CD4-positive, alpha-beta T cell treated with Interleukin-15 for 4 hours (primary cell): ENCODE results near the gene CDCP1.

Source experiments
- DNase-seq: peaks from one replicate; pipeline ENCODE4 v3.0.0-alpha.2; 2020; ENCODE audit warnings: low spot score

Gene CDCP1, protein sequence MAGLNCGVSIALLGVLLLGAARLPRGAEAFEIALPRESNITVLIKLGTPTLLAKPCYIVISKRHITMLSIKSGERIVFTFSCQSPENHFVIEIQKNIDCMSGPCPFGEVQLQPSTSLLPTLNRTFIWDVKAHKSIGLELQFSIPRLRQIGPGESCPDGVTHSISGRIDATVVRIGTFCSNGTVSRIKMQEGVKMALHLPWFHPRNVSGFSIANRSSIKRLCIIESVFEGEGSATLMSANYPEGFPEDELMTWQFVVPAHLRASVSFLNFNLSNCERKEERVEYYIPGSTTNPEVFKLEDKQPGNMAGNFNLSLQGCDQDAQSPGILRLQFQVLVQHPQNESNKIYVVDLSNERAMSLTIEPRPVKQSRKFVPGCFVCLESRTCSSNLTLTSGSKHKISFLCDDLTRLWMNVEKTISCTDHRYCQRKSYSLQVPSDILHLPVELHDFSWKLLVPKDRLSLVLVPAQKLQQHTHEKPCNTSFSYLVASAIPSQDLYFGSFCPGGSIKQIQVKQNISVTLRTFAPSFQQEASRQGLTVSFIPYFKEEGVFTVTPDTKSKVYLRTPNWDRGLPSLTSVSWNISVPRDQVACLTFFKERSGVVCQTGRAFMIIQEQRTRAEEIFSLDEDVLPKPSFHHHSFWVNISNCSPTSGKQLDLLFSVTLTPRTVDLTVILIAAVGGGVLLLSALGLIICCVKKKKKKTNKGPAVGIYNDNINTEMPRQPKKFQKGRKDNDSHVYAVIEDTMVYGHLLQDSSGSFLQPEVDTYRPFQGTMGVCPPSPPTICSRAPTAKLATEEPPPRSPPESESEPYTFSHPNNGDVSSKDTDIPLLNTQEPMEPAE

DNA sequence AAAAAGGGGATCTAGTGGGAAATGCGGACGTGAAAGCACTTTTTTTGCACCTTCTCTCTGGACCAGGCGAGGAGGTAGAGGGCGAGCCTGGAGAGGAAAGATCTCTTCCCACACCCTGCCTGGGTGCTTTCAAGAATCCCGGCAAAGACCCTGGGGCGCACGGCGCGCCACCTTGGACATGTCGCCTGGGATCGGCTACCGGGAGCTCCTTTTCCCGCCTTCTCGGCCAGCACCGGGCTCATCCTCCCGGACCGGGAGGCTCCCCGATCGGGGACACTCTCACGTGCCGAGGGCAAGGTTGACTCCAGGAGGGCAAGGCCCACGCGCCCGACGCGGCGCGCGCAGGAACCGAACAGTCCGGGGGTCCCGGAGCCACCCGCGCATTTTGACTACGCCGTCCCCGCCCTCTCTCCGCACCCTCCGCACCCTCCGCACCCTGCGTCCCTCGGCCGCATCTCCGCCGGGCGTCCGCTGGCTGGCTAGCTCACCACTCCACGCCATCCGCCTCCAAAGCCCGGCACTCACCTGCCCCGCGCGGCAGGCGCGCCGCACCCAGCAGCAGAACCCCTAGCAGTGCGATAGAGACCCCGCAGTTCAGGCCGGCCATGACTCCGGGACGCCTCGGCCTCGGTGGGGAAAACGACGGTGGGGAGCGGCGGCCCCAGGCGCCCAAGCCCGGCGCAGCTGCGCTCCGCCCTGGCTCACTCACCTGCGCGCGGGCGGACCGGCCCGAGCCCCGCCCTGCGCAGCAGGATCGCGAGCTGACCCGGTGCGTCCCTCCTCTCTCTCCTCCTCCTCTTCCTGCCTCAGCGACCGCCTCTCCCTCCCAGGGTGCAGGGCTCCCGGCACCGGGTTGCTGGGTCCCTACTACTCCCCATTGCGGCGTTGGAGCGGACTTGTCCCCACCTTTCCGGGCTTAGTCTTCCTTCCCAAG lies at the start of gene CDCP1:
Gene CDCP1 (minus strand): TSS at position 698 of the 934 bp plus-strand sequence. CDS start 91 bp downstream, at position 607.
- no peak for DNase-seq

DNA sequence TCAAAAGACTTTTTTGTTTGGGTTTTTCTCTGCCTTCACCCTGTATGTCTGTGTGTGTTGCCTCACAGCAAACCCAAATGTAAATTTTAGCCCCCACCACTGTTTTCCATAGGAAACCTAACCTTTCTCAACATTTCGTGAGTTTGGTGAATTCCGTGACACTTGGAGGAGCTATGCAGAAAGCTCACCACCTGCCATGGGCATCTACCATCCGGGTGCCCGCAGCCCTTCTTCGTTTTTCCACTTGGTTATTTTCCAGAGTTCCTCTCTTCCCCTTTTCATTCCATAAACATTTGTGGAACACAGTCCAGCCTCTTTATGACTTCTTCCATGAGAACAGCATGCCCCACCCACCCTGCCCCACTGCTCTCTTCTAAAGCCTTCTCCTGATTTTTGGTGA lies 48.6 kb upstream of the CDCP1 start:
- no peak for DNase-seq

DNA sequence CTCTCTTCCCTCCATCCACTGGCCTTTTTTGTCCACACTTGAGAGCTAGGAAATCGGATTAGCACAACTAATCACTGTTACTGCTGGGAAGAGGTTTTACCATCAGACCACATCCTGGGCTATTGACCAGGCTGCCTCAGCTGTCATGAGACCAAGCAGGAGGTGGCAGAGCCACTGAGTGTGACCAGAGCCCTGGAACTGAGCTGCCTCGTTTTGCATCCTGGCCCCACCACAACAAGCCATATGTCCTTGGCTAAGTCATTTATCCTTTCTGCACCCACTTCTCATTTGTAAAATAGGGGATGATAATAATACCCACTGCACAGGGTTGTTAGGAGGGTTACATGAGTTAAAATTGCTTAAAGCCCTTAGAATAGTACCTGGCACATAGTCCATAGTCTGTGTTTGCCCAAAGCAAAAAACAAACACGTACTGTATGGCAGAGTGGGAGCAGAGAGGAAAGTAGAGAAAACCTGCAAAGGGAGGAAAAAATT lies 45.8 kb upstream of the CDCP1 start:
- no peak for DNase-seq

DNA sequence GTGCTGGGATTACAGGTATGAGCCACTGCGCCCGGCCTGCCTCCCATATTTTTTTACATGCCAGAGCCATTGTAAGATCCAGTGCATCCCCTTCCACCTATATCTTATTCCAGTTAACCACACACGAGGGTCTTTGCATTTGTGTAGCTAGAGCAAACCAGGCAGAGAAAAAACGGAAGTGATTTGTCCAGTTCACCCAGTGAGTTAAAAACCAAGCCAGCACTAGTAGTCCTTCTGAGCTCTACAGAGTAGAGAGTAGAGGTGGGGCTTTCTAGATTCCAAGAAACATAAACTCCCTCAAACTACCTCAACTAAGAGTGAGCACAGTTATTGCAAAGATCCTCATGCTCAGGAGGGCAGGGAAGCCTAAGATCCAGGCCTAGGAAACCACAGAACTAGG lies 45.2 kb upstream of the CDCP1 start:
- DNase-seq: no peak

DNA sequence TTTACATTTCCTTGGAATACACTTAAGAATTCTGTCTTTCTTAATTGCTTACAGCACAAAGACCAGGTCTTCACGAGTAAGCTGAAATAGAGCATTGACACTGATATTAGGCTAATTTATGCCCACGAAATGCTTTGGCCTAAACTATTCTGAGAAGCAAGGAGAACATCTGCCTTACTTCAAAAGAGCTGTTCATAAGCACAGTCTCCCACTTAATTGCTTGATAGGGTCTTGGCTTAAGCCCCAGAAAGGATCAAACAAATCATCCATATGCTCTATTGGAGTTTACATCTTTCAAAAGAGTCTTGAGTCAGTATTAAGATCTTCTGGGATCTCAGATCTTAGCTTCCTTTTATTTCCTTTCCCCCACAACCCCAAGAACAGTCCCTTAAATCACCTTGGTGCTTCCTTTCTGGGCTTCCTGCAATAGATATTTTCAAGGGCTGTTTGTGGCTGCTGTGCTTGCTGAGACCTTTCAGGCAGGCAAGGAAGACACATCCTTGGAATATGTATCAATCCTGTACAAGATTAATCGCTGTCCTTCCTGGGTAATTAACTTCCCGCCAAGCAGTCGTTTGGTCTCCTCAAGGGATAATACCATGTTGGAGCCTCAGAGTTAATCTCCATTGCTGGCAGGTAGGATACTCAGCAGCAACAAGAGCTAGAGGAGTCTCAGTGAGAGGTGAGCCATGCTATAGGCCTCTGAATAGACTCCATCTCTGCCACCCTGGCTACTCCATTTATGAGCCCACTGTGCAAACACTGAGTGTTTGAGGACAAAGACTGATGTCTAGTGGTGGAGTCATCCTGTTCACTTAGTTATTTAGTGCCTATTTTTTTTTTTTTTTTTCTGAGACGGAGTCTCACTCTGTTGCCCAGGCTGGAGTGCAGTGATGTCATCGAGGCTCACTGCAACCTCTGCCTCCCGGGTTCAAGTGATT lies 42.8 kb upstream of the CDCP1 start:
- no peak for DNase-seq

DNA sequence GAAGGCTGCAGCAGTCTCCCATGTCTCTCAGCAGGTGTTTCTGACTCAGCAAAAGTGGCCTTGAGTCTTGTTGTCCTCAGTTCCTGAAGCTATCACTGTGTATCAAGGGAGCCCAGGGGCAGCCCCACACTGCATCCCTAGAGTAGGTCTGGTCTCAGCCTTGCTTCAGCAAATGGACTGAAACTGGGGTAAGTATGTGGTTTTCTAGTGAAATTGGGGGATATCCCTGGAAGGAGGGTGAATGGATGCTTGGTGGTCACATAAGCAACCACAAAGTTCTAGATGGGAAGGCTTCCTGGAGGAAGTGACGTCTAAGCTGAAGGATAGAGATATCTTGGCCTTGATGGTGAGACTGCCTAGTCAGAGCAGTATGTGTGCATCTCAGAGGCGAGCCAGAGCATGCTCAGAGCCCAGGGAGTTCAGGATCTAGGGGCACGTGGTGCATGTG lies 41.5 kb upstream of the CDCP1 start:
- no peak for DNase-seq

DNA sequence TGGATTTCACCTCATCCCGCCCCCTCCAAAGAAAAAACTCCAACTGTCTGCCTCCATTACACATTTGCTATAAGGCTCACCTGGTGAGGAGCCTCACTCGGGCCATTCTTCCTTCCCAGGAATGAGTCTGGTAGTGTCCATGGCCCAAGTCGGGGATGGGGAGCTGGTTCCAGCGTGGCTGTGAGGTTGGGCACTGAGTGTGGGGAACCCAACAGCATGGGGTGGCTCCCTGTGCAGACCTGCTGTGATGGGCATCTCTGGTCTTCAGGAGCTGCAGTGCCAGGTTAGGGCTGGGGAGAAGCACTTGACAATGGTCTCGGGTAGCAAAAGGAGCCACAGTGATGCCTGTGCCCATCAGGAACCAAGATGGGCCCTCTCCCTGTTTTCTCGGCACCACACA lies 40.7 kb upstream of the CDCP1 start:
- DNase-seq: no peak

DNA sequence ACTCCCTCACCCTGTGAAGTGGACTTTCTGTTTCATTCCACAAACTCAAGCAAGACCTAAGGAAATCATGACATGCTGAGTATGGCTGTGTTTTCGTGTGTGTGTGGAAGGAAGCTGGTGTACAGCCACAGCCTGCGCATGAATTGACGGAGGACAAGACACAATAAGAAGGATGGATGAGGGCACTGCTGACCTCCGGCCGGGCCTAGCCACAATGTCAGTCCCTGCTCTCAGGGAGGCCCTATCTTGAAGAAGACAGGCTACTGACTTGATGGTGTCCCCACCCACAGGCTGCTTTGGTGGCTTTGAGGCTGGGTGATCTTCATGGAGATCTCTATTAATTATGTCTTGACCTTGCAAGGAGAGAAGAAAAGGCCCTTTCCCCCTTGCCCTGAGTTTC lies 39.3 kb upstream of the CDCP1 start:
- DNase-seq: no peak

DNA sequence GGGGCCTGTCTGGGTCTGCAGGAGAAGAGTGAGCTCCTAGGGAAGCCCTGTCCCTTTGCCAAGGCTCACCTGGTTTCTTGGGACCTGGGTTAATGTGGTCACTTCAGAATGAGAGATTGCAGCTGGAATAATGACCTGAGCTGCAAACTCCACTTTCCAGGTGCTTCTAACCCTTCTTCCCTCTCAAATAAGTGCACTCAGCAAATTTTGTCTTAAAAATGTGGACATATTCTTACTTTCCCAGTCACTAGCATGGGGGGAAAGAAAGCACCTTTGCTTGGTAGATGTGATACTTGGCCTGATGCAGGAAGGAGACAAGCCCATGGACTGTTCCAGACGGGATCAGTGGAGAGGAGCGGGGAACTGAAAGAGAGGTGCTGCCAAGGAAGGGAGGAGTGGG lies 38.9 kb upstream of the CDCP1 start:
- DNase-seq: no peak

DNA sequence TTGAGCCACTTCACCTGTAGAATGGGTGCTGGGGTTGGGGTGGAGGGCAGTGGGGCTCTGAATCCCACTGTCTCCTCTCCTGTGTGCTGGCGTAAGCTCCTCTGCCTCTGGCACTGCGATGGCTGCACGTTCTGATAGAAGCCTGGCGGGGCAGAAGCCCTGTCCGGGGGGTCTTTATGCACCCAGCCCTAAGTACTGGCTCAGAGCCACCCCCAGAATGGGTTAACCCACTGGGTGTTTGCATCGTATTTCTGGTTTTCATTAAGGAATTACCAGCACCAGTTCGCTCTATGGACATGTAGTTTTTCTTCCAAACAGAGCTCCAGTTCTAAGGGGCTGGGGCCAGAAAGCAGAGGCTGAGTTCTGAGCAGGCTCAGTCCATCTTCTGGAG lies 37.7 kb upstream of the CDCP1 start:
- DNase-seq: no peak

DNA sequence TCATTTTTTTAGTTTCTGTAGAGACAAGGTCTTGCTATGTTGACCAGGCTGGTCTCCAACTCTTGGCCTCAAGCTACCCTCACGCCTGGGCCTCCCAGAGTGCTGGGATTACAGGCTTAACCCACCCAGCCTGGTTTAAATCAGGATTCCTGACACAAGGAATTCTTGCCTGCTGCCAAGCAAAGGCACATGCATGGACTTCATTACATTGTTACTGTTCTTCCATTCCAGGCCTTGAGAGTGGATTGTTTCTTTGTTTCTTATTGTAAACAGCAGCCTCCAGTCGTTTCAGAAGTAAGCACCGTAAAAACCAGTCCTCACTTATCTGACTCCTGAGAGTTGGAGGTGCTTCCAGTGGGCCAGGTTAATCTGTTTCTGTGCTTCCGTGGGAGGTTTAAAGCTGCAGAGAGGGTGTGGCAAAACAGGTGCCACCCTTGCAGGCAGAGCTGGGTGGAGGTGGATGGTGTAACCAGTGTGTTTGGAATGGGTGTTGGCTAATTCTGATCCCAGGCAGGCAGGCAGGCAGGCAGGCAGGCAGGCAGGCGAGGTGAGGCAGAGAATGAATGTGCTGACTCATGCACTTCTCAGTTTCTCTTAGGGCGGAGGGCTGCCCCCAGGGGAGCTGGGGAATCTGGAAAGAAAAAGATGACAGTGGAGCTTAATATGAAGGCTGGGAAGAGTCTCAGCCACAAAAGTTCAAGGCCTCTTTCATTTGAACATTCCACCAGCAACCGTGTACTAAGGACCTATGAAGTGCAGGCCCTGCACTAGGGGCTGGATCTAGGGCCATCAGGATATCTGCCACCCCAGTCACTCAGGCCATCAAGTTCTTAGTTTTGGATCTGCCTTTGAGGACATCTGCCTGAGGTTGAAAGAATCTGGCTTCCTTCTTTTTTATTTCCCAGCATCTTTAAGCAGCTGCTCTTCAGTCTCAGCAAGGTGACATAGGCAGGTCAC lies 37.0 kb upstream of the CDCP1 start:
- DNase-seq: no peak

DNA sequence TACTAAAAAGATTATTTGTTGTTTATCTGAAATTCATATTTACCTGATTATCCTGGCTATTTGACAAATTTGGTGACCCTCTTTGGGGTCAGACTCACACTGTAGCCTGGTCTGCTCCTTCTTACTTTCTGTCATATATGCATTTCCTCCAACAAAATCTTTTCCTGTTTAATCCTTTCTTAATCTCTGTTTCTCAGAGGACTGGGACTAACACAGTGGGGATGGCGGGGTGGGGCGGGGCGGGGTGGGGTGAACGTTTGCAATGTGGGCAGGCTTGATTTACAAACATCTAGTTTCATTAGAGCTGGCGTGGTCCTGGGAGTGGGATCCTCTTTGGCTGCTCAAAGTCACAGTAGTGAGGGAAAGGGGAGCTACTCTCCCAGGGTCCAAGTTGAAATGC lies 35.3 kb upstream of the CDCP1 start:
- DNase-seq: no peak

DNA sequence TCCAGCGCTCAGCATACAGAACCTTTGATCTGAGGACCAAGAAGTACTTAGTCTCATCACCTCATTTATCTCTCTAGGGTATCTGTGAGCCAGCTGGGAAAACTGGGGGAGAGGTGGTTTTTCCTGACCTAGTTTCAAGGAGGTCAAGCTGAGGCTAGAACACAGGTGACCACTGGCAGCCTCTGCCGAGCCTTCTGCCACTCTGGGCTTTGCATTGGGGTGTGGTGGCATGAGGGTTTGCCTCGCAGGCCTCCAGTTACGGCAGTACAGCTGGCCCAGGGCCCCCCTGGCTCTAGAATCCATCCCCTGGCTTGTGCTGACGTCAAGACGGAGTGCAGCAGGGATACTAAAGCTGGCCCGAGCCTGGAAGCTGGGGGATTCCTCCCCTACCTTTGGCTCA lies 34.7 kb upstream of the CDCP1 start:
- DNase-seq: no peak

DNA sequence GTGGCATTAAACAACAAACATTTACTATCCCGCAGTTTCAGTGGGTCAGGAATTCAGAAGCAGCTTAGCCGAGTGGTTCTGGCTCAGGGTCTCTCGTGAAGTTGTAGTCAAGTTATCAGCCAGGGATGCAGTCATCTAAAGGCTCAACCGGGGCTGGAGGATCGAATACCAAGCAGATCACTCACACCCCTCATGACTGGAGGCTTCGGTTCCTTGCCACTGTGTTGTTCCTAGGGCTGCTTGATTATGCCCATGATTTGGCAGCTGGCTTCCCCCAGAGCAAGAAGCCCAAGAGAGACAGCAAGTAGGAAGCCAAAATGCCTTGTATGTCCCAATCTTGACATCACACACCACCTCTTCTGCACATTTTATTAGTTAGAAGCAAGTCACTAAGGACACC lies 33.9 kb upstream of the CDCP1 start:
- DNase-seq: no peak

DNA sequence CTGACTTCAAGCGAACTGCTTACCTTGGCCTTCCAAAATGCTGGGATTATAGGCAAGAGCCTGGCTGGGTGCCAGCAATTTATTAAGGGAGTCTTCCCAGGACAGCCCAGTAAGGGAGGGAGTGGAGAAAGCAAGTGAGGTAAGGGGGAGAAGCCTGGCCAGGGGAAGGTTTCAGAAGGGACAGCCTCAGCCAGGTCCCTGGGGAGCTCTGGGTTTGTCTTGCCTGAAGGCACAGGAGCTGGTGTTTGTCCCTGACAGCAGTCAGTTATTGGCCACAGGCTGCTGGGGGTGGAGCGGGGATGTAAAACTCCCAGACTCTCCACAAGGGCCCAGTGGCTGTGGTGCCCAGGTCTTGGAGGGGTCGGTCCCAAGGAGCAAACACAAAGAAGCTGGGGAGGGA lies 33.0 kb upstream of the CDCP1 start:
- no peak for DNase-seq

DNA sequence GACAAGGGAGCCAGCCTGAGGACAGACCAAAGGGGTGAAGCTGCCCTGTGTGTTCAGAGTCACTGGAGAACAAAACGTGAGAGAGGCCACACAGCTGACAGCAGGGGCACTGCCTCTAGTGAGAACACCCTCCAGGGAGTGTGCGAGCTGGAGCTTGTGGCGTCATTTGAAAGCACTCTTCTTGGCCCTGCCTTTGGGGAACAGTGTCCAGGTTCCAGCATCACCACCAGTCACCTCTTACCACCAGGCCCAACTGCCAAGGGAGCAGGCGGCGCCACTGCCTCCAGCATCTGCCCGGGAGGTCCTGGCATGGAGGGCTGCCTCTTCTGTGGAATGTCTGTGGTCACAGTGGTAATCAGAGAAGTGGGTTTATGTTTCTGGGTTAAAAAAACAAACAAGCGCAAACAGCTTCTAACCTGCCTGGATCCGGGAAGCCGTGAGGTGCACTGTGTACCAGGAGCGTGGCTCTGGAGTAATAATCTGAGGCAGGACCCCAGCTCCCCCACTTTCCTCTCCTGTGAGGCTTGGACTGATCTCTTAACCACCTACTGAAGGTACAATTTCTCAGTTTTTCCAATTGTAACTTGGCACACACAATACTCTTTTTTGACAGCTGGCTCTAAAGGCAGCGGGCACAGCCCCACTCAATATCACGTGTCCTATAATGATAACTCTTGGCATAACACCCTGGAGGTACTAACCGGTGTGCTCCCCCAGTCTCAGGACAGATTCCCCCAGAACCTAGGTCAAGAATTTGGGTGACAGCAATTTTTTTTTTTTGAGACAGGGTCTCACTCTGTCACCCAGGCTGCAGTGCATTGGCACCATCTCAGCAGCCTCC lies 32.2 kb upstream of the CDCP1 start:
- no peak for DNase-seq

DNA sequence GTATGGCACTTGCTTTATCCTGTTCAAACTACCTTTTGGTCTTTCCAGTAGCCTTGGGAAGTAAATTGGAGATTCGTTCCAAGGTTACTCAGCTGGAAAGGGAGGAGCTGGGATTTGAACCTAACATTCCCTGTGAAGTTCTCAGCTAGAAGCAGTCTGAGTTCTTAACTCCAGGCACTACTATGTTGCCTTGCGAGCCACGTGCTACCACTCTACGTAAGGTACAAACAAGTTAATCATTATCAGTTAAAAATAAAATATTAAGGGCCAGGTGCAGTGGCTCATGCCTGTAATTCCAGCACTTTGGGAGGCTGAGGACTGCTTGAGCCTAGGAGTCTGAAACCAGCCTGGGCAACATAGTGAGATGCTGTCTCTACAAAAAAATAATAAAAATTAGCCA lies 30.7 kb upstream of the CDCP1 start:
- no peak for DNase-seq

DNA sequence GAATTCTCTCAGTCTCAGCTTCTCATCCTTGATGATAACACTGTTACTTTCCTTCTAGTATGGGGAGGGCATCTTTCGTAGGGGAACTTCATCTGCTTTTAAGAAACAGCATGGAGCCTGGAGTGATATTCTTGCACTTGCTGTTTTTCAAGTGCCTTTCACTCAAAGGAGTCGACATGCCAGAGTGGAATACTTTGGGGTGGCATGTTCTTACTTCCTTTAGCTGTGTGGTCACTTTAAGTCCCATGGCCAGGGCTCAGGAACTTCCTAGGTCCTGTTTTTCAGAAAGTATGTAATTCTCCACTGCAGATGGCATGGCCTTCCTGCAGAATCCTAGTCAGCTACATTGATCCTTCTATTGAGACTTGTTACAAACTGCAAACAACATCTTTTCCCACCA lies 28.1 kb upstream of the CDCP1 start:
- no peak for DNase-seq

DNA sequence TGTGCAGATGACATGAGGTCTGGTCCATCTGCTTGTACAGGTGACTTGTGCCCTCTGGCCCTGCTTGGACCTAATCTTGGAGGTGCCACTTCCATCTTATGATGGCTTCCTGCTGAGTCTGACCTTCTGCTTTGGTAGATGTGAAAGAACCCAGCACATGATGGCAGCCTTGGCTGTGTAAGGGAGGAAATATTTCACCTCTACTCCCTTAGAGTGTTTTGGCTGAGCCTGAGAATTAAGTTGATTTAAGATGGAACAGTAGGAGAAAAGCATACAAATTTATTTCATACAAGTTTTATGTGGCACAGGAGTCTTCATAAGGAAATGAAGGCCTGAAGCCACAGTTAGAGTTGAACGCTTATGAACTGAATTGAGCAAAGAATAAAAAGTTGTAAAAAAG lies 27.6 kb upstream of the CDCP1 start:
- no peak for DNase-seq
